ENCODE data around the gene TRPV3. TPM values are rescaled to one million over a fixed set of nuclear protein-coding genes. Genes with fewer than 3 reads are reported as not detected.

Gene TRPV3
- total and polyA plus RNA-seq, 12 donors: 0.17 to 2.8 (median 1.1) TPM

- DNase-seq (no peak), ATAC-seq (peak in 7 of 8 donors; percentile 11 to 42 (median 23))
- peaks cover 14 to 33% (median 25%) of the 10 kb centered on the region in 9 donors for H3K4me1 ChIP-seq
- no peak overlapping the region for H3K4me3 ChIP-seq
- H3K27me3 ChIP-seq: no peaks in the 10 kb centered on the region
- intact Hi-C loops (cut with DNase I): no loop called here
- H3K36me3 ChIP-seq: peaks cover 0 to 5% (median 0%) of the 10 kb centered on the region in 9 donors
- 77 to 79% methylated on average over 23 of the region's 23 CpGs for WGBS, 2 donors
- TF ChIP-seq, protein P1, sequence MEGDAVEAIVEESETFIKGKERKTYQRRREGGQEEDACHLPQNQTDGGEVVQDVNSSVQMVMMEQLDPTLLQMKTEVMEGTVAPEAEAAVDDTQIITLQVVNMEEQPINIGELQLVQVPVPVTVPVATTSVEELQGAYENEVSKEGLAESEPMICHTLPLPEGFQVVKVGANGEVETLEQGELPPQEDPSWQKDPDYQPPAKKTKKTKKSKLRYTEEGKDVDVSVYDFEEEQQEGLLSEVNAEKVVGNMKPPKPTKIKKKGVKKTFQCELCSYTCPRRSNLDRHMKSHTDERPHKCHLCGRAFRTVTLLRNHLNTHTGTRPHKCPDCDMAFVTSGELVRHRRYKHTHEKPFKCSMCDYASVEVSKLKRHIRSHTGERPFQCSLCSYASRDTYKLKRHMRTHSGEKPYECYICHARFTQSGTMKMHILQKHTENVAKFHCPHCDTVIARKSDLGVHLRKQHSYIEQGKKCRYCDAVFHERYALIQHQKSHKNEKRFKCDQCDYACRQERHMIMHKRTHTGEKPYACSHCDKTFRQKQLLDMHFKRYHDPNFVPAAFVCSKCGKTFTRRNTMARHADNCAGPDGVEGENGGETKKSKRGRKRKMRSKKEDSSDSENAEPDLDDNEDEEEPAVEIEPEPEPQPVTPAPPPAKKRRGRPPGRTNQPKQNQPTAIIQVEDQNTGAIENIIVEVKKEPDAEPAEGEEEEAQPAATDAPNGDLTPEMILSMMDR (IDR thresholded peaks at IDR 0.05): no peak
- peak overlapping the region; percentile 83 to 97 (median 92) for H3K27ac ChIP-seq
- no peaks in the 10 kb centered on the region for H3K9me3 ChIP-seq
Measured at GRCh38 chr17:3513305-3514035, 44.1 kb downstream of the TRPV3 start.

DNA sequence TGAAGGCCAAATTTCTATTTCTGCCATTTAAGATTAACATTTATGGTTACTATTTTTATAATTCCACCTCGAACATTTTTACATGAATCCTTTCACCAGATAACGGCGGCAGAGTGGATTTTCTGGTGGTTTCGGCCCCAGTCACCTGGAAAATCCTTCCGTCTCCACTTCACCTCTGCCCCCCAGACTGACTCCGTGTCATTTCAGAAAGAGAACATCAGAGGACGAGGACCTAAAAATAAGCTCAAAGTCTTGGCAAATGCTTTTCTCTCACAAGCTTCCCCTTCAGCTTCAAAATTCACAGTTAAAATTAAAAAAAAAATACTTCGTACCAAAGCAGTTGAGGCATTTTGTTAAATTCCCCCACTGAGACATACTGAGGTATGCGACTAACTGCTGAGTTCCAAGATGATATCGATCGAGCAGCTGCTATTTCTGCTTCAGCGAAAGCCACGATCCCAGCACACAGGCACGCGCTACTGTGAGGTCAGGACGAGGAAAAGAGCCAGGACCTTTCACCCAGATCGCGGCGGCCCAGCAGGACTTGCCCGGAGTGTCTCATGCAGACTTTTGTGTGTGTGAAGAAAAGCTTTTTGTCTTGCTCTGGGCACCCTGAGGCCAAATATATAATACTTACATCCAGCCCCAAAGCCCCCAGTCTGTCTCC lies 45.0 kb downstream of the TRPV3 start:
- Histone ChIP-seq H3K4me1 (peaks cover 14 to 33% (median 25%) of the 10 kb centered on the region in 9 donors), H3K9me3 (no peaks in the 10 kb centered on the region), H3K27ac (peak overlapping the region; percentile 83 to 97 (median 92)), H3K36me3 (no peaks in the 10 kb centered on the region), H3K4me3 (peak overlapping the region in 4 of 10 donors; percentile 6 to 18 (median 13)), H3K27me3 (no peaks in the 10 kb centered on the region)
- peak; percentile 93 to 98 (median 95) for ATAC-seq
- 23 to 26% methylated on average over 20 of the region's 20 CpGs for WGBS, 2 donors
- DNase-seq: peak; percentile 81 to 83
- TF ChIP-seq, protein P1 (IDR thresholded peaks at IDR 0.05): no peak
- intact Hi-C loops (cut with DNase I): no loop called here

DNA sequence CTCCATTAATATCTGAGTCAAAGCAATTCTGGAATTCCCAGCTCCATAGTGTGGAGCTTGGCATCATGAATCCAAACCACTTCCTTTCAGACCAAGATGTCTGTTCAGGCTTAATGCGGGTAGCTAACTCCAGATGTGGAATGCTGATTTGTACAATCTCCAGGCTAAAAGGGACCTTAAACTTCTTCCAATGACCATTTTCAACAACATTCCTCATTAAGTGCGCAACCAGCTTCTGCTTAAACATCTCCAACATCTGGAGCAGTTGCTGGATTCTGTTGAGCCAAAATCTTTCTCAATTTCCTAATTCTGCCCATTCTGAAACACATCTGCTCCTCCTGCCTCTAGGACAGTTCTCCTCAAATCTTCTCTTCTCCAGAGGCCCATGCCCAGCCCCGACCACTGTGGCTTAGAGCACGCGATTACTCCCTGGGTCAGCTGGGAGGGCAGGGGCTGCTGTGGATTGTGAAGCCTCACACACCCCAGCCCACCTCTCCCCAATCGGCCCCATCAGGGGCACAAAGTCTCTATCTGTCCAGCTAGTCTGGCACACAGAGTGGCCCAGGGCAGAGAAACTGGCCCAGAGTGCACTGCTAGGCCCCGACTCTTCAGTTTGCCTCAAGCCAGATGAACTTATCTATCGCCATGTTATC lies 45.6 kb downstream of the TRPV3 start:
- Histone ChIP-seq H3K4me1 (peaks cover 14 to 33% (median 25%) of the 10 kb centered on the region in 9 donors), H3K4me3 (peak overlapping the region in 4 of 10 donors; percentile 6 to 18 (median 13)), H3K27ac (peak overlapping the region; percentile 83 to 97 (median 92)), H3K36me3 (no peaks in the 10 kb centered on the region), H3K27me3 (no peaks in the 10 kb centered on the region), H3K9me3 (no peaks in the 10 kb centered on the region)
- ATAC-seq: peak in 7 of 8 donors; percentile 7 to 47 (median 41)
- intact Hi-C loops (cut with DNase I): no loop called here
- TF ChIP-seq, protein P1 (IDR thresholded peaks at IDR 0.05): no peak
- WGBS, 2 donors: 49 to 51% methylated on average over 7 to 8 of the region's 8 CpGs
- DNase-seq: no peak

GRCh38 chr17:3510090-3510489 lies 47.5 kb downstream of the TRPV3 start:
- intact Hi-C loops (cut with DNase I): no loop called here
- no peaks in the 10 kb centered on the region for H3K27me3 ChIP-seq
- no peak overlapping the region for H3K4me3 ChIP-seq
- TF ChIP-seq, protein P1 (IDR thresholded peaks at IDR 0.05): no peak
- H3K27ac ChIP-seq: no peak overlapping the region
- peaks cover 14 to 33% (median 25%) of the 10 kb centered on the region in 9 donors for H3K4me1 ChIP-seq
- no peaks in the 10 kb centered on the region for H3K9me3 ChIP-seq
- WGBS, 2 donors: 65 to 67% methylated on average over 7 of the region's 7 CpGs
- ATAC-seq (no peak), DNase-seq (no peak)
- no peaks in the 10 kb centered on the region for H3K36me3 ChIP-seq
